AG20443 (cell line): ENCODE data around the gene AGAP5.
"Not testable (repeated sequence)": the region's sequence is repeated elsewhere in the genome, so short reads cannot be mapped to it uniquely, and the experiment has no call there.

Experiments
- DNase-seq: peaks from one replicate; pipeline ENCODE4 v3.0.0; 2012; ENCODE audit warnings: low spot score, mixed read lengths

The AGAP5 gene

GRCh38 chr10:73714483-73714882, 16.6 kb upstream of the AGAP5 start:
- DNase-seq: not testable (repeated sequence)

GRCh38 chr10:73713912-73714311, 16.0 kb upstream of the AGAP5 start:
- not testable (repeated sequence) for DNase-seq

- not testable (repeated sequence) for DNase-seq
These were observed 13.8 kb upstream of the AGAP5 start for GRCh38 chr10:73711683-73712082.

GRCh38 chr10:73708122-73708521, 10.2 kb upstream of the AGAP5 start:
- not testable (repeated sequence) for DNase-seq

GRCh38 chr10:73707628-73708027, 9.7 kb upstream of the AGAP5 start:
- not testable (repeated sequence) for DNase-seq

- not testable (repeated sequence) for DNase-seq
These were observed 8.6 kb upstream of the AGAP5 start for GRCh38 chr10:73706488-73706887.

- not testable (repeated sequence) for DNase-seq
These were observed 7.7 kb upstream of the AGAP5 start for GRCh38 chr10:73705506-73706072.

- DNase-seq: not testable (repeated sequence)
These were observed 6.0 kb upstream of the AGAP5 start for GRCh38 chr10:73703924-73704323.

- not testable (repeated sequence) for DNase-seq
These were observed 910 bp upstream of the AGAP5 start for GRCh38 chr10:73698819-73699218.

- DNase-seq: not testable (repeated sequence)
These were observed 2.6 kb downstream of the AGAP5 start for GRCh38 chr10:73695302-73695701.

- not testable (repeated sequence) for DNase-seq
These were observed 7.2 kb downstream of the AGAP5 start for GRCh38 chr10:73690755-73691154.

- DNase-seq: not testable (repeated sequence)
These were observed 8.3 kb downstream of the AGAP5 start for GRCh38 chr10:73689596-73689995.

GRCh38 chr10:73687641-73688040, 10.3 kb downstream of the AGAP5 start:
- not testable (repeated sequence) for DNase-seq

GRCh38 chr10:73674546-73674945, 23.4 kb downstream of the AGAP5 start:
- not testable (repeated sequence) for DNase-seq

- DNase-seq: not testable (repeated sequence)
These were observed 29.5 kb downstream of the AGAP5 start for GRCh38 chr10:73668378-73668777.

GRCh38 chr10:73666153-73666809, 31.6 kb downstream of the AGAP5 start:
- peak; percentile 51 for DNase-seq

GRCh38 chr10:73665581-73665980, 32.3 kb downstream of the AGAP5 start:
- DNase-seq: not testable (repeated sequence)

- DNase-seq: not testable (repeated sequence)
These were observed 33.5 kb downstream of the AGAP5 start for GRCh38 chr10:73664156-73665040.

GRCh38 chr10:73663621-73664020, 34.3 kb downstream of the AGAP5 start:
- DNase-seq: not testable (repeated sequence)

GRCh38 chr10:73662705-73663104, 35.2 kb downstream of the AGAP5 start:
- DNase-seq: not testable (repeated sequence)

GRCh38 chr10:73655990-73656298, 42.0 kb downstream of the AGAP5 start, which contains the start of gene SYNPO2L:
Gene SYNPO2L, minus strand, starts transcription at chr10:73656029. Its CDS starts 107 bp downstream, at chr10:73655922.
- DNase-seq: no peak

- DNase-seq: no peak
These were observed 42.5 kb downstream of the AGAP5 start for GRCh38 chr10:73655257-73655989.
